ENCODE results near the gene CDKAL1. TPM values are rescaled to one million over a fixed set of nuclear protein-coding genes. Genes with fewer than 3 reads are reported as not detected.

CDKAL1 gene
- total and polyA plus RNA-seq, 2 donors (not counting 3 experiments of a cell fraction or from before 2014, with no cell fraction given) = 6.1 to 20.5 TPM

GRCh38 chr6:21151119-21151518 lies 616.9 kb downstream of the CDKAL1 start:
- no peak overlapping the region for H3K9ac ChIP-seq (replicated peaks; ENCODE audit: extremely low read depth, insufficient read depth, low read length)
- no peaks in the 10 kb centered on the region for H3K9me3 ChIP-seq (replicated peaks; ENCODE audit: control insufficient read depth, insufficient read depth, low read length)
- H3K79me2 ChIP-seq (ENCODE audit: control insufficient read depth, insufficient read depth, low read length) = no peaks in the 10 kb centered on the region
- H3K27me3 ChIP-seq (ENCODE audit: control insufficient read depth in 2 of 2, insufficient read depth in 2 of 2, low read length in 2 of 2) = no peaks in the 10 kb centered on the region
- DNase-seq (ENCODE audit: low read depth, low spot score) (peak; percentile 7), FAIRE-seq (no peak)
- POLR2A ChIA-PET = no interaction called here
- dilution Hi-C loops (cut with MboI; ENCODE audit: extremely low pct_ligation_motif_present, low sequenced_read_pairs) = no loop called here
- no peak overlapping the region for H3K4me3 ChIP-seq (replicated peaks in 1 of 3; ENCODE audit: insufficient read depth in 1 of 3, low read depth in 1 of 3, low read length in 3 of 3)
- H3K9me1 ChIP-seq (replicated peaks; ENCODE audit: control insufficient read depth, extremely low read depth, insufficient read depth, low read length) = no peaks in the 10 kb centered on the region
- no peaks in the 10 kb centered on the region for H4K20me1 ChIP-seq (replicated peaks; ENCODE audit: control insufficient read depth, extremely low read depth, insufficient read depth, low read length)
- H3K36me3 ChIP-seq (ENCODE audit: control insufficient read depth in 2 of 2, extremely low read depth in 1 of 2, insufficient read depth in 2 of 2, low read length in 2 of 2) = no peaks in the 10 kb centered on the region
- no peak overlapping the region for H2AFZ ChIP-seq (ENCODE audit: low read depth, low read length)
- no peak overlapping the region for H3K4me2 ChIP-seq (ENCODE audit: insufficient read depth, low read length)
- intact Hi-C loops (cut with micrococcal nuclease) = no loop called here
- no TSS peak for BruUV-seq (replicated peaks)
- H3K4me1 ChIP-seq (ENCODE audit: control insufficient read depth, extremely low read depth, insufficient read depth, low read length) = no peaks in the 10 kb centered on the region
- CTCF ChIA-PET = no interaction called here
- TF ChIP-seq POLR2AphosphoS5 (IDR thresholded peaks at IDR 0.05; ENCODE audit: insufficient read depth, low read depth, low read length) = no peak
- TF ChIP-seq, protein P1, sequence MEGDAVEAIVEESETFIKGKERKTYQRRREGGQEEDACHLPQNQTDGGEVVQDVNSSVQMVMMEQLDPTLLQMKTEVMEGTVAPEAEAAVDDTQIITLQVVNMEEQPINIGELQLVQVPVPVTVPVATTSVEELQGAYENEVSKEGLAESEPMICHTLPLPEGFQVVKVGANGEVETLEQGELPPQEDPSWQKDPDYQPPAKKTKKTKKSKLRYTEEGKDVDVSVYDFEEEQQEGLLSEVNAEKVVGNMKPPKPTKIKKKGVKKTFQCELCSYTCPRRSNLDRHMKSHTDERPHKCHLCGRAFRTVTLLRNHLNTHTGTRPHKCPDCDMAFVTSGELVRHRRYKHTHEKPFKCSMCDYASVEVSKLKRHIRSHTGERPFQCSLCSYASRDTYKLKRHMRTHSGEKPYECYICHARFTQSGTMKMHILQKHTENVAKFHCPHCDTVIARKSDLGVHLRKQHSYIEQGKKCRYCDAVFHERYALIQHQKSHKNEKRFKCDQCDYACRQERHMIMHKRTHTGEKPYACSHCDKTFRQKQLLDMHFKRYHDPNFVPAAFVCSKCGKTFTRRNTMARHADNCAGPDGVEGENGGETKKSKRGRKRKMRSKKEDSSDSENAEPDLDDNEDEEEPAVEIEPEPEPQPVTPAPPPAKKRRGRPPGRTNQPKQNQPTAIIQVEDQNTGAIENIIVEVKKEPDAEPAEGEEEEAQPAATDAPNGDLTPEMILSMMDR (IDR thresholded peaks at IDR 0.05; ENCODE audit: extremely low read depth in 1 of 2, insufficient read depth in 1 of 2, low read depth in 1 of 2, low read length in 2 of 2) = no peak
- TF ChIP-seq GATA2 (IDR thresholded peaks at IDR 0.05; ENCODE audit: insufficient read depth, insufficient read length, low read depth, low read length) = no peak
- no peak for TF ChIP-seq MYC (IDR thresholded peaks at IDR 0.05; ENCODE audit: low read depth, low read length)
- H3K27ac ChIP-seq (ENCODE audit: insufficient read depth, low read depth, low read length) = no peak overlapping the region

DNA sequence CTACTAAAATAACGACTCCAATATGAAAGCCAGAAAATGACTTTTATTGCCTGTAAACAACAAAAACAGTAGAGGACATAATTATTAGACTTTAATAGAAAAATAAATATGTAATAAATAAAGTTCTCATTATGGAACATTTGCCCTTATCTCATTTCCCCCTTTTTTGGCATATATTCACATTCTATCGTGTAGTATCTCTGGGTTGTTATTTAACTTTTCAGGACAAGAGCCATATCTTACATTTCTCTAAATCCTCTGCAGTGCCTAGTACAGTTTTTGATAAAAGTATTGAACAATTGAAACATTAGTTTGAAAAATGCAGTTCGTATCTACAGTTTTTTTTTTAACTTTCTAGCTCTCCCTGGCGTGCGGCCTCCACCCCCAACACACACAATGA lies 617.3 kb downstream of the CDKAL1 start:
- no peak for TF ChIP-seq MYC (IDR thresholded peaks at IDR 0.05; ENCODE audit: low read depth, low read length)
- TF ChIP-seq JUN (IDR thresholded peaks at IDR 0.05; ENCODE audit: borderline replicate concordance, insufficient read depth, insufficient read length, low read depth) = no peak
- no peak for TF ChIP-seq POLR2A (IDR thresholded peaks at IDR 0.05; ENCODE audit: low read depth, low read length)
- TF ChIP-seq GATA2 (IDR thresholded peaks at IDR 0.05; ENCODE audit: insufficient read depth, insufficient read length, low read depth, low read length) = no peak
- TF ChIP-seq, protein P1 (IDR thresholded peaks at IDR 0.05; ENCODE audit: extremely low read depth in 1 of 2, insufficient read depth in 1 of 2, low read depth in 1 of 2, low read length in 2 of 2) = no peak
- TF ChIP-seq MAX (IDR thresholded peaks at IDR 0.05; ENCODE audit: insufficient read depth, insufficient read length) = no peak
- no peak for TF ChIP-seq POLR2AphosphoS5 (IDR thresholded peaks at IDR 0.05; ENCODE audit: insufficient read depth, low read depth, low read length)
- no peak for TF ChIP-seq EZH2 (IDR thresholded peaks at IDR 0.05; ENCODE audit: borderline replicate concordance, low read depth, low read length, severe bottlenecking)
- ChIA-PET CTCF (no interaction called here), POLR2A (no interaction called here)
- H4K20me1 ChIP-seq (replicated peaks; ENCODE audit: control insufficient read depth, extremely low read depth, insufficient read depth, low read length) = no peaks in the 10 kb centered on the region
- no peaks in the 10 kb centered on the region for H3K4me1 ChIP-seq (ENCODE audit: control insufficient read depth, extremely low read depth, insufficient read depth, low read length)
- no peaks in the 10 kb centered on the region for H3K79me2 ChIP-seq (ENCODE audit: control insufficient read depth, insufficient read depth, low read length)
- H3K36me3 ChIP-seq (ENCODE audit: control insufficient read depth in 2 of 2, extremely low read depth in 1 of 2, insufficient read depth in 2 of 2, low read length in 2 of 2) = no peaks in the 10 kb centered on the region
- dilution Hi-C loops (cut with MboI; ENCODE audit: extremely low pct_ligation_motif_present, low sequenced_read_pairs) (no loop called here), intact Hi-C loops (cut with micrococcal nuclease) (no loop called here)
- no peak overlapping the region for H3K9ac ChIP-seq (replicated peaks; ENCODE audit: extremely low read depth, insufficient read depth, low read length)
- no peak overlapping the region for H2AFZ ChIP-seq (ENCODE audit: low read depth, low read length)
- H3K27ac ChIP-seq (ENCODE audit: insufficient read depth, low read depth, low read length) = no peak overlapping the region
- H3K4me3 ChIP-seq (replicated peaks in 1 of 3; ENCODE audit: insufficient read depth in 1 of 3, low read depth in 1 of 3, low read length in 3 of 3) = no peak overlapping the region
- no peaks in the 10 kb centered on the region for H3K9me3 ChIP-seq (replicated peaks; ENCODE audit: control insufficient read depth, insufficient read depth, low read length)
- no peaks in the 10 kb centered on the region for H3K27me3 ChIP-seq (ENCODE audit: control insufficient read depth in 2 of 2, insufficient read depth in 2 of 2, low read length in 2 of 2)
- DNase-seq (ENCODE audit: low read depth, low spot score) = peak; percentile 39
- no peaks in the 10 kb centered on the region for H3K9me1 ChIP-seq (replicated peaks; ENCODE audit: control insufficient read depth, extremely low read depth, insufficient read depth, low read length)
- FAIRE-seq = no peak
- H3K4me2 ChIP-seq (ENCODE audit: insufficient read depth, low read length) = no peak overlapping the region
- BruUV-seq (replicated peaks) = no TSS peak
